Esophagus squamous epithelium (tissue), 4 donors: Measurements from ENCODE around the gene ATG12.

ENCODE experiments used
- CTCF ChIP-seq, 6 experiments: fragments of 450-650 bp in 4 of 6; fragments of 200-600 bp in 2 of 6; sonication (generic) in 2 of 6; IDR thresholded peaks; one replicate each; pipeline ENCODE4 v1.5.1; 2016 to 2019; ENCODE audit warnings: antibody characterized with exemption in 6 of 6, mild to moderate bottlenecking in 4 of 6, moderate library complexity in 4 of 6
- POLR2A ChIP-seq, 4 donors: fragments of 450-650 bp; IDR thresholded peaks; one replicate each; pipeline ENCODE4 v1.6.1; 2017; ENCODE audit warnings: antibody characterized with exemption in 4 of 4, mild to moderate bottlenecking in 4 of 4, moderate library complexity in 3 of 4

- TF ChIP-seq POLR2A (IDR thresholded peaks at IDR 0.05) (no peak), CTCF (IDR thresholded peaks at IDR 0.05) (no peak)
These were observed 28.0 kb upstream of the ATG12 start for GRCh38 chr5:115869256-115869795.
